Astrocyte of the spinal cord (primary cell): ENCODE results near the gene CDC42SE2.
A peak's percentile ranks its signal among the peaks of the same experiment; 100 is the strongest.

Experiments
- DNase-seq: peaks from one replicate; pipeline ENCODE4 v3.0.0; 2011; ENCODE audit warnings: low read depth, low spot score
- H3K4me3 ChIP-seq: 2 replicates; pipeline ENCODE4 v1.5.1; 2011; ENCODE audit warnings: low read depth, mild to moderate bottlenecking, low read length, moderate library complexity
- in situ Hi-C: cut with HindIII; loops from 2 replicates; pipeline ENCODE4 v1.10.0; 2017; ENCODE audit warnings: low sequenced_read_pairs
- TF ChIP-seq, protein P1 (sequence below): IDR thresholded peaks from 2 replicates; pipeline ENCODE4 v1.5.1; 2012; ENCODE audit warnings: low read depth, mild to moderate bottlenecking, low read length, inconsistent platforms

The CDC42SE2 gene

DNA sequence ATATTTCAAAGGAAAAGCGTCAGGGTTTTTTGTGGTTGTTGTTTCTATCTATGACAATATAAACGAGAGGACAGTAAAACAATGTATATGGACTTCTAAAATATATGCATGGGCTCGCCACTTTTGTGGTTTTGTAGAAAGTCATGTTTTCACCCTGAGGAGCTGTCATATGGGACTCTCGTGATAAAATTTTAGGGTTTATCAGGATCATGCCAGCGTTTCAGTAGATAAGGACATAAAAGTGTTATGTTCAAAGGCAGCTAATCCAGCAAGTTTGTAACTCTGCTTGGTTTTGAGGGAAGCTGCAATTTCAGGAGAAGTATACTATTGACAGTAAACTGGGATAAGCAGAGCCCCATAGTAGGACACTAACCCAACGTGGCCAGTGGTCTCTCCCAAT is 120.3 kb downstream of the CDC42SE2 start:
- TF ChIP-seq, protein P1, sequence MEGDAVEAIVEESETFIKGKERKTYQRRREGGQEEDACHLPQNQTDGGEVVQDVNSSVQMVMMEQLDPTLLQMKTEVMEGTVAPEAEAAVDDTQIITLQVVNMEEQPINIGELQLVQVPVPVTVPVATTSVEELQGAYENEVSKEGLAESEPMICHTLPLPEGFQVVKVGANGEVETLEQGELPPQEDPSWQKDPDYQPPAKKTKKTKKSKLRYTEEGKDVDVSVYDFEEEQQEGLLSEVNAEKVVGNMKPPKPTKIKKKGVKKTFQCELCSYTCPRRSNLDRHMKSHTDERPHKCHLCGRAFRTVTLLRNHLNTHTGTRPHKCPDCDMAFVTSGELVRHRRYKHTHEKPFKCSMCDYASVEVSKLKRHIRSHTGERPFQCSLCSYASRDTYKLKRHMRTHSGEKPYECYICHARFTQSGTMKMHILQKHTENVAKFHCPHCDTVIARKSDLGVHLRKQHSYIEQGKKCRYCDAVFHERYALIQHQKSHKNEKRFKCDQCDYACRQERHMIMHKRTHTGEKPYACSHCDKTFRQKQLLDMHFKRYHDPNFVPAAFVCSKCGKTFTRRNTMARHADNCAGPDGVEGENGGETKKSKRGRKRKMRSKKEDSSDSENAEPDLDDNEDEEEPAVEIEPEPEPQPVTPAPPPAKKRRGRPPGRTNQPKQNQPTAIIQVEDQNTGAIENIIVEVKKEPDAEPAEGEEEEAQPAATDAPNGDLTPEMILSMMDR = no peak
- DNase-seq = no peak
- in situ Hi-C loops = no loop called here

DNA sequence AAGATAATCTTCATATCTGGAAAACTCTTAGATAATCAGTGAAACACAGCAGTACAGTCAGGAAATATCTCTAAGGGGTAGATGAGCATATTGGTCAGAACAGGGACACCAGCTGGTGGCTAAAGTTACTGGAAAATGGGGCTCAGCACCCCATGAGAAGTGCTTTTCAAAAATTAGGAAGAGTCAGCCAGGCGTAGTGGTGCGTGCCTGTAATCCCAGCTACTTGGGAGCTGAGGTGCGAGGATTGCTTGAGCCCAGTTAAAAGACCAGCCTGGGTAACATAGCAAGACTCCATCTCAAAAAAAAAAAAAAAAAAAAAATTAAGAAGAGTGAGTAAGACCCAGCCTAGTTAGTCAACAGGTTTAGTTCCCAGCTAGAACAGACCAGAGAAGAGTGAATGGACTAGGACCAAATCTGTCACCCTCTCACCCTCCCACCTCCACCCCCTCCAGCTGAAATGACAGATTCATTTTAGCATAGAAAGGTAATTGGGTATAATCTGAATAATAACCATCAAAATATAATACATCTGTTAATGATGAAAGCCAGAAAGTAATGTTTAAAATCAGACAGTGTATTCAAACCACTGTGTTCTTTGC is 120.9 kb downstream of the CDC42SE2 start:
- TF ChIP-seq, protein P1 = no peak
- no peak overlapping the region for H3K4me3 ChIP-seq
- peak; percentile 16 for DNase-seq
- in situ Hi-C loops = no loop called here

More for the DNA sequence above, 120.3 kb downstream of the CDC42SE2 start:
- no peak overlapping the region for H3K4me3 ChIP-seq

DNA sequence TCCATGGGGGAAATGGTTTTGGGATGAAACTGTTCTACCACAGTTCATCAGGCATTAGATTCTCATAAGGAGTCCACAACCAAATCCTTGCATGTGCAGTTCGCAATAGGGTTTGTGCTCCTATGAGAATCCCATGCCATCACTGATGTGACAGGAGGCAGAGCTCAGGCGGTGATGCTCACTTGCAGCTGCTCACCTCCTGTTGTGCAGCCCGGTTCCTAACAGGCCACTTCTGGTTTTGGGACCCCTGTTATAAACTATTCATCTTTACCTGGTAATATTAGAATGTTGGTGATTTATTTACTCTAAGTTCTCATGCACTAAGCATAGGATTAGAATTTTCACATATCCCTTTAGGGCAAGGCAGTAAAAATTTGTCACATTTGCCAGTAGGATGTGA is 122.3 kb downstream of the CDC42SE2 start:
- in situ Hi-C loops = no loop called here
- DNase-seq = no peak
- TF ChIP-seq, protein P1 = no peak
- H3K4me3 ChIP-seq = no peak overlapping the region

DNA sequence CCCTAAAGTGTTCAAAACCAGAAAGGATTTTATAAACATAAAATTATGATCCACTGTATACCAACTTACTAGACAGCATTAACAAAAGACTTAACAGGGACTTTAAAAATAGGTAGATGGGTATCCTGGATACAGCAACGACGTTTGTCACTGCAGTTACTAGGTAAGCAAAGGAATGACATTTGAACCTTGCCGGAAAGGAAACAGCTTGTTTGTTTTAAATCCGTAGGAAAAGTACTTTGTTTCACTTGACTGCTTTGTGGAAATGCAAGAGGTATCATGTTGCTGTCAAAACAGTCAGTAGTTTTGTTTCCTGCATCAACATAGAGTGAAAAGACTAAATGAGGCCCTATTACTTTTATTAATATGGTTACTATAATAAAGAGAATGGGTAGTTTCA is 122.9 kb downstream of the CDC42SE2 start:
- in situ Hi-C loops = no loop called here
- no peak overlapping the region for H3K4me3 ChIP-seq
- DNase-seq = peak; percentile 56
- TF ChIP-seq, protein P1 = no peak

DNA sequence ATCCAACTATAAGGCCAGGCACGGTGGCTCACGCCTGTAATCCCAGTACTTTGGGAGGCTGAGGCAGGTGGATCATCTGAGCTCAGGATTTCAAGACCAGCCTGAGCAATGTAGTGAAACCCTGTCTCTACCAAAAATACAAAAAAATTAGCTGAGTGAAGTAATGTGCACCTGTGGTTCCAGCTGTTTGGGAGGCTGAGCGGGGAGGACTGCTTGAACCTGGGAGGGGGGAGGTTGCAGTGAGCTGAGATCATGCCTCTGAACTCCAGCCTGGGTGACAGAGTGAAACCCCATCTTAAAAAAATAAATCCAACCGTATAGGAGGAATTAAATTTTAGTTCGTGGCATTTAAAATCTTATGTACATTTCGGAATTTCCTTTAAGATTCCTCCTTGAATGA is 123.4 kb downstream of the CDC42SE2 start:
- H3K4me3 ChIP-seq = no peak overlapping the region
- no peak for DNase-seq
- TF ChIP-seq, protein P1 = no peak
- in situ Hi-C loops = no loop called here

DNA sequence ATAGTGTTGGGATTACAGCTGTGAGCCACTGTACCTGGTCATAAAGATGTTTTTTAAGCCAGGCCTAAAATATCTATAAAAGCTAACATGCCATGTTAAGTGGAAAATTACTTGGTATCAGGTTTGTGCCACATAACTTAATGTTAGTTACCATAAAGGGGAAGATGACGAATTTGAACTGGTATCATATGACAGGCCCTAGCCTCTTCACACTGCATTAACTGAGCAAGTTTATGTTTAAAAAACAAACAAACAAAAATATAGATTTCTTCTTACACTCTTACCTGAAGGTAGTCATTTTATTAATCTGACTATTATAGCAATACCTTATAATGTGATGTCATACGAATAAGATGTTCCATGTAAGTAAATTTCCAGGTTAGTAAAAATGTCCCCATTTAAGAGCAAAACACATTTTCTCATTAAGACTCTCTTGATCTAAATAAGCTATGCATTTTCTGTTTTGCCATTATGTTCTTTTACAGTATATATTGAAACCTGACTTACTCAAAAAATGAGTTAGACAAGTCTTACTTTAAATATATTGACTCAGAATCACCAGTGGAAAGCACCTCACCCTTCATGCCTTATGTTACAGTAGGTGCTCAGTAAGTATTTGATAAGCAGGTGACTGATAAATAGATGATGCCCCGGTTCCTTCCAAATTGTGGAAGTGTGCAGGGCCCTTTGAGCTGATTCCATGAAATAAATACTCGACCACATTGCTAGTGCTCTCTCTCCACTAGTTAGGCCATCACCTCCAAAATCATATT is 125.4 kb downstream of the CDC42SE2 start:
- DNase-seq = no peak
- in situ Hi-C loops = no loop called here
- TF ChIP-seq, protein P1 = no peak

More for the DNA sequence above, 125.4 kb downstream of the CDC42SE2 start:
- H3K4me3 ChIP-seq = no peak overlapping the region
